IPS-20b (cell line): ENCODE data around the gene CCDC88A.

ENCODE experiments used
- H3K27ac ChIP-seq: one replicate; pipeline ENCODE4 v1.5.1; 2013; ENCODE audit warnings: low read length
- H3K27me3 ChIP-seq: 2 replicates; pipeline ENCODE4 v1.6.1; 2013; ENCODE audit warnings: mild to moderate bottlenecking, low read length, inconsistent platforms; ENCODE audit not compliant: insufficient read depth
- H3K36me3 ChIP-seq: 2 replicates; pipeline ENCODE4 v1.6.1; 2013; ENCODE audit warnings: low read depth, mild to moderate bottlenecking, inconsistent platforms, low read length, moderate library complexity; ENCODE audit not compliant: insufficient read depth
- H3K4me1 ChIP-seq: 2 replicates; pipeline ENCODE4 v1.6.1; 2013; ENCODE audit warnings: mild to moderate bottlenecking, control low read depth, inconsistent platforms, low read length, moderate library complexity; ENCODE audit not compliant: insufficient read depth
- H3K4me3 ChIP-seq: 2 replicates; pipeline ENCODE4 v1.5.1; 2013; ENCODE audit warnings: mild to moderate bottlenecking, low read length, inconsistent platforms
- H3K9ac ChIP-seq: 2 replicates; pipeline ENCODE4 v1.6.1; 2013; ENCODE audit warnings: low read depth, mild to moderate bottlenecking, inconsistent platforms, low read length, moderate library complexity
- H3K9me3 ChIP-seq: 2 replicates; pipeline ENCODE4 v1.6.1; 2013; ENCODE audit warnings: mild to moderate bottlenecking, low read depth, low read length, inconsistent platforms; ENCODE audit not compliant: insufficient read depth

The CCDC88A gene

DNA sequence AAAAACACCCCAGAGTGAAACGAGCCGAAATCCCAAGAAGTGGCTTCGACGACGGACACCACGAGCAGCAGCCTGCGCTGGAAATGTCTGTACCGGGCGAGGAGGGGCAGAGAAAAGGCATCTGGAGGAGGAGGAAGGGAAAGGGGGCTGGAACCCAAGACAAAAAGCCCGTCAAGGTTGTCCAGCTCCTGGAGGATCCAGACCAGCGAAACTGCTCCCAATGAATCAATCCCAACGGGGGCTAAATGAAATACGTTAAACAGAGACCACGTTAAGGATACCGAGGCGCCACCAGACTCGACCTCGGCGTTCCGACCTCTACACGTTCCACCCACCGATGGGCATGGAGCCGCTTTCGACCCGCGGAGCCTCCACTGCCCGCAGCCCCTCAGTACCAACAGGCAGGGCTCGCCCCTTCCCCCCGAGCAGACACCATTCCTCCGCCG is 400 bp downstream of the CCDC88A start:
- H3K27ac ChIP-seq, result peak overlapping the region; percentile 57
- peak overlapping the region; percentile 86 for H3K9ac ChIP-seq
- peak overlapping the region; percentile 83 for H3K4me3 ChIP-seq
- no peaks in the 10 kb centered on the region for H3K27me3 ChIP-seq
- 0 out of 2 replicates have a peak, but pooled peaks cover 3% of the 10 kb centered on the region for H3K4me1 ChIP-seq
- H3K9me3 ChIP-seq, result no peaks in the 10 kb centered on the region
- peaks cover 8% of the 10 kb centered on the region; the same call in 1 of the 2 replicates for H3K36me3 ChIP-seq

DNA sequence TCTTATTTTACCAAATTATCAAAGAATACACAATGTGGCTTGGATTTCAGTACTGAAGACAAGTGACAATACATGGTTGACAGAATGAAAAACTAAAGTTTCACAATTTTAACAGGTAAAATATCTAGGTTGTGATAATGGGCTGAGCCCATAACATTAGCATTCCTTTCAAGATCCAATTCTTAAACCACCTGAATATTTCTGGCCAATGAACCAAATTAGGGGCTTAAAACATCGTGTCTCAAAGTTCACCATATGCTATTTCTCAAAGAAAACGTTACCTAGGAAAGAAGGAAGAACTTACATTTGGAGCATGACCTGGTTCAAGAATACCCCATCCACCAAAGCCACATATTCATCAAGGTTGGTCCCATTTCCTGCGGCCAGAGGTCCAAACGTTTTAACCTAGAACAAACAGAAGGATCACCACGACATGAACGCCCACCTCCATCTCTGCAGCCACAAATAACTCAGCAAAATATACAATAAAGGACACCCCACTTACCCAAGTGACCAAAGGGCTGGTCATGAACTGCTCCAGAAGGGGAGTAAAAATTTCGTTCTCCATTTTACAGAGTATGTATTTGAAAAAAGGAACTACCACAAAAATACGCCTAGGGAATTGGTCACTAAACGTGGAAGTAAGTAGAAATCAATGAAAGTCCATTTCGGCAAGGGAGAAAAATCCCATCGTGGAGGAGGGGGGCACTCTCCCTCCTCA is 984 bp downstream of the CCDC88A start:
- H3K9me3 ChIP-seq, result no peaks in the 10 kb centered on the region
- peak overlapping the region; percentile 57 for H3K27ac ChIP-seq
- H3K4me3 ChIP-seq, result peak overlapping the region; percentile 83
- H3K27me3 ChIP-seq, result no peaks in the 10 kb centered on the region
- H3K36me3 ChIP-seq, result peaks cover 9% of the 10 kb centered on the region; the same call in 1 of the 2 replicates
- H3K9ac ChIP-seq, result peak overlapping the region; percentile 86
- 0 out of 2 replicates have a peak, but pooled peaks cover 3% of the 10 kb centered on the region for H3K4me1 ChIP-seq

DNA sequence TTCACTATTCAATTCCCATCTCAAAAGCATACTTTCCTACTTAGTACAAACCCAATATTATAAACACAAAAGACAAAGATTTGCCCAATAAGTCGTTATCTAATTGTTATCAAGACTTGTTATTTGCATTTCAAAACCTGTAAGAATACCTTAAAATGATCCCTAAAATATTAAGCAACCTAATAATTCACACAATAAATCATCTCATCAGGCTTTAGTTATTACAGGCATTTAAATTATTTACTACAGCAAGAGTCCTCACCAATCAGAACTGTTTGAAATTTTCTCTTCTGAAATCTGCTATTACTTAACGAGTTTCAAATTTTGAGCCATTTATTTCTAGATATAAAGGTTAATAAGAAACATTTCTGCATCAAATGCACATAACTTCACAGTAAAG is 1.6 kb downstream of the CCDC88A start:
- Histone ChIP-seq H3K4me1 (0 out of 2 replicates have a peak, but pooled peaks cover 3% of the 10 kb centered on the region), H3K9ac (peak overlapping the region; percentile 86; the same call in 1 of the 2 replicates), H3K36me3 (peaks cover 15% of the 10 kb centered on the region), H3K4me3 (peak overlapping the region; percentile 83), H3K27me3 (no peaks in the 10 kb centered on the region), H3K27ac (no peak overlapping the region), H3K9me3 (no peaks in the 10 kb centered on the region)

DNA sequence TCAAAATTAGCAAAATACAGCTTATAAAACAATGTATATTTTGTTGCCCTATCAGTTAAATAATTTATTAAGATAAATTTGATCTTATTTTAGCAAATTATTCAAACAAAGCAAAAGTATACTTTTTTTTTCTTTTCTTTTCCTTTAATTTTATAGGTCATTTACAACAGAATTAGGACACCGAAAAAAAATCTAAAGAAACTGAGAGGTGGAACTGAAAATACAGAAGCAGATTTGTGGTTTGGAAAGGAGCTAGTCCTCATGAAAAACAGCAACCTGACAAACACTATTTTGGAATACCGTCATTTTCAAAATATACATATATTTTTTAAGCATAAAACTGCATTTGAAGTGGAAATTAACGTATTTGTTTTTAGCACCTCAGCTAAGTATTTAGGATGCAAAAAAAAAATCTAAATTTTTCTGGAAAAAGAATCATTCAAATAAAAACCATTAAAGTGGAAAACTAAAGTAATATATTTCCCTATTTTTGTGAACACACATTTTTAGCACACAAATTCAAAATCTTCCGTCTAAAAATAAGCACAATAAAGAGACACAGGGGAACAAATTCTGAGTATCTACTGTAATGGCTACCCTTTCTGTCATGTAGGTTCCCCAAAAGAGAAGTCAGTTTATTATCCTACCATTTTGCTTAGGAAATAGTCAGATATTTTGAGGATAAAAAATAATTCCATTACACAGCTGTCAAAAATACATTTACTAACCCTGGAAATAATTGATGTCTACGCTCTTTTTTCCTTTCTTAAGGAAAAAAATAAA is 2.7 kb downstream of the CCDC88A start:
- Histone ChIP-seq H3K36me3 (peaks cover 20% of the 10 kb centered on the region), H3K27me3 (no peaks in the 10 kb centered on the region), H3K27ac (no peak overlapping the region), H3K9me3 (no peaks in the 10 kb centered on the region), H3K4me1 (0 out of 2 replicates have a peak, but pooled peaks cover 3% of the 10 kb centered on the region), H3K4me3 (peak overlapping the region; percentile 83), H3K9ac (peak overlapping the region; percentile 42; the same call in 1 of the 2 replicates)

DNA sequence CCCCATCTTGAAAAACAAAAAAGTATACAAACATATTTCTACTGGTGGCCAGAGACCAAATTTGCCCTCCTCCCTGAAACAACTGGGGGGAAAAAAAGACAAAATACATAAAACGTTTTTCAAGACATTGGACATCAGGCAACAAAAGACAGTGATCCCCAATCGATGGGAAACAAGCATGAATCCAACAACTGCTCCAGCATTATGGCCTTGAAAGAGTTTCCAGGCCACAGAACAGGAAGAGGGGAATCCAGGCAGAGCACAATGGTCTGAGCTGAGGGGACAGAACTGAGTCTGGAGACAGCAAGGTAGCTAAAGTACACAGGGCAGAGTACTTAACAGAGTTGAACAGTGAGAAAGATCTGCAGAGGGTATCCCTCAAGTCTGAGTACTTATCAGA is 4.4 kb downstream of the CCDC88A start:
- H3K36me3 ChIP-seq, result peaks cover 25% of the 10 kb centered on the region

DNA sequence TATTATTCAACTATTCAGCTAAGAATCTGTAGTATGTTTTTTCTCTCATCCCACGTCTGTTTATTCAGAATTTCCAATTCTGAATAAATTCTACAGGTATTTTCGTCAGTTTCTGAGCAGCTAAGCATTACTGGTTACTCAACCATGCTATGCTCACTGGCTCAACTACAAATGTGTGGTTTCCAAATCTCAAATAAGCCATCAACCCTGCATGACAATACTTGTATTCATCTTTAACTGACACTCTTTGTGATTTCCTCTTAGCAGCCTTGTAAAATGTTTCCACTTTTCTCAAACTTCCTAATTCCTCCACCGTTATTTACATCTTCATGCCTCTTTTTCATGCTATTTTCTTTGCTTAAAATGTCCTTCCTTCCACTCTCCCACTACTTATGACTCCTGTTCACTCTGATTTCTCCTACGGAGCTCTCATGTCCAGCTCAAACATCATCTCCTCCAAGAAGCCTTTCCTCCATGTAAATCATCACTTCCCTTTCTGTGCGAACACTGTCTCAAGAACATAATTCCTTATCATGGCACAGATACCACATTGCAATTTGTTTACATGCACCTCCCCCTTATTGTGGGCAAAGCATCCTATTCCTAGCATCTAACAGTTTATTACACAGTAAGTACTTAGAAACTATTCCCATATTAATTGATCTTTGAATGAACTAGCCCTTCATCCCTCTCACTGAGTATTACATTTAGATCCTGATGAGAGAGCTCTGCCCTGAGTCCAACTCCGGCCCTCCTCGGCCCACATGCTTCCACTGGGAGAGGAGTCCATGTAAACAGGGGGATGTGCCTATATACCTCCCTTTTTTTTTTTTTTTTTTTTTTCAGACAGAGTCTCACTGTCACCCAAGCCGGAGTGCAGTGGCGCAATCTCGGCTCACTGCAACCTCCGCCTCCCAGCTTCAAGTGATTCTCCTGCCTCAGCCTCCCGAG is 10.5 kb downstream of the CCDC88A start:
- H3K4me1 ChIP-seq, result peaks cover 14% of the 10 kb centered on the region
- H3K36me3 ChIP-seq, result peaks cover 31% of the 10 kb centered on the region
- H3K4me3 ChIP-seq, result peak overlapping the region; percentile 44
- no peaks in the 10 kb centered on the region for H3K27me3 ChIP-seq
- no peaks in the 10 kb centered on the region for H3K9me3 ChIP-seq
- H3K9ac ChIP-seq, result peak overlapping the region; percentile 26; the same call in 1 of the 2 replicates
- no peak overlapping the region for H3K27ac ChIP-seq

More for the DNA sequence above, 4.4 kb downstream of the CCDC88A start:
- Histone ChIP-seq H3K27me3 (no peaks in the 10 kb centered on the region), H3K9ac (no peak overlapping the region), H3K9me3 (no peaks in the 10 kb centered on the region), H3K4me3 (no peak overlapping the region), H3K4me1 (0 out of 2 replicates have a peak, but pooled peaks cover 3% of the 10 kb centered on the region), H3K27ac (no peak overlapping the region)

DNA sequence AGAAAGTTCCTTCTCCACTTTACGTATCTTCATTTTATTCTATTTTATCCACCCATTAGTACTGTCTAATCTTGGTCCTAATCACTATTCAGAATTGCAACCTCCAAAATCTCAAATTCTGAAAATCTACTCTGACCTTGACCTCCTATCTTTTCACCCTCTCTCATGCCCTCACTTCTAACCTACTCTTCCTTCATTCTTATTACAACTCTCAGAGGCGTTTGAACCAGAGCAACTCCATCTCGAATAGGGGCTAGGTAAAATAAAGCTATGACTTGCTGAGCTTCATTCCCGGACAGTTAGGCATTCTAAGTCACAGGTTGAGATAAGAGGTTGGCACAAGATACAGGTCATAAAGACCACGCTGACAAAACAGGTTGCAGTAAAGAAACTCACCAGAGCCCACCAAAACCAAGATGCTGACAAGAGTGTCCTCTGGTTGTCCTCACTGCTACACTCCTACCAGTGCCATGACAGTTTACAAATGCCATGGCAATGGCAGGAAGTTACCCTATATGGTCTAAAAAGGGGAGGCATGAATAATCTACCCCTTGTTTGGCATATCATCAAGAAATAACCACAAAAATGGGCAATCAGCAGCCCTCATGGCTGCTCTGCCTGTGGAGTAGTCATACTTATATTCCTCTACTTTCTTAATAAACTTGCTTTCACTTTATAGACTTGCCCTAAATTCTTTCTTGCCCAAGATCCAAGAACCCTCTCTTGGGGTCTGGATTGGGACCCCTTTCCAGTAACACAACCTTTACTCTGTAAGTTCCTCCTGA is 11.4 kb downstream of the CCDC88A start:
- Histone ChIP-seq H3K9me3 (no peaks in the 10 kb centered on the region), H3K9ac (peak overlapping the region; percentile 26; the same call in 1 of the 2 replicates), H3K27ac (no peak overlapping the region), H3K27me3 (no peaks in the 10 kb centered on the region), H3K4me1 (peaks cover 14% of the 10 kb centered on the region), H3K36me3 (peaks cover 33% of the 10 kb centered on the region), H3K4me3 (peak overlapping the region; percentile 44; the same call in 1 of the 2 replicates)

DNA sequence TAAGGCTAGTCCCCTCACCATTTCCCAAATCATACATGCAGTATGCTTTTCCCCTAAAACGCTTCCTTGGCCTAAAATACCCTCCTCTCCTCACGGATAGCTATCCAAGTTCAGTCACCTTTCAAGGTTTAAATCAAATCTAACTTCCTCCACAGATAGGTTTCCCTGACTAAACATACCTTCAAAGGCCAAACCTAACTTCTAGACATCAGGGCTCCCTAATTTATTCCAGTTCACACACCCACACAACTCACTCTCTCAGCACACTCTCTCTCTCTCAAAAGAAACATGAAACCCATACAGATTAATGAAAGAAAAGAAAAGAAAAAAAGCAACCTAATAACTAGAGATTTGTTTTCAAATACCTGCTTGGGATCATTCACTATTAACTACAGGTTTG is 14.5 kb downstream of the CCDC88A start:
- no peak overlapping the region for H3K9ac ChIP-seq
- H3K36me3 ChIP-seq, result peaks cover 28% of the 10 kb centered on the region
- no peak overlapping the region for H3K4me3 ChIP-seq
- no peaks in the 10 kb centered on the region for H3K9me3 ChIP-seq
- no peak overlapping the region for H3K27ac ChIP-seq
- H3K4me1 ChIP-seq, result peaks cover 14% of the 10 kb centered on the region
- H3K27me3 ChIP-seq, result no peaks in the 10 kb centered on the region

DNA sequence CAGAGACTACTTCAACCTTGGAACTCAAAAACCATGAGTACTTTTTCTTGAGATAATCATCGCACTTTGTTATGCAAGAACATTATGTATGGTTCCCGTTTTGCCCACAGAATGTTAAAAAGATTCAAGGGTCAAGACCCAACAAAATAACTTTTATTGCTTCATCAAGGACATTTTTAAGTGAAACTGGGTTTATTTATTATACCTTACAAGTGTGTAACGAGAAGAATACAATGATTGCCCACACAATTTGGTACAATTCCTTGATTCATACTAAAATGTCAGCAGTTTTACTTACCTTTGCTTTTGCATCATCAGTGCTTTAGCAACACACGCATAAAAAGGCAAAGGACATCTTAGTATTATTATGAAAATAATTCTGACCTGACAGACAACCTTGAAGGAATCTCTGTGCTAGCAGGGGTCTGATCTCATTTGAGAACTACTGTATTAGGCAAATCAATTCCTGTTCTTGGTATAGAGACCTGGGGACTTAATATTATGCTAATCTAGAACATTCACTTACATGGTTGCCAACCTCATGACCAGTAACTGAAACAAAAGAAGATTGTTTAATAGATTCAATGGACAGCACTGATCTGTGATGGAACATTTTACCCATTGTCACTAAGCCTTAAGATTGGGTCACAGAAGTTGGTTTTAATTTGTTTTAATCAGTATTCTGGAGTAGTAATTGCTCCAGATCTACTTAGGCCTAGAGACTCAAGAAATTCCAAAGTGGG is 16.2 kb downstream of the CCDC88A start:
- H3K9ac ChIP-seq, result no peak overlapping the region
- H3K9me3 ChIP-seq, result no peaks in the 10 kb centered on the region
- H3K27ac ChIP-seq, result no peak overlapping the region
- H3K36me3 ChIP-seq, result peaks cover 26% of the 10 kb centered on the region
- no peaks in the 10 kb centered on the region for H3K27me3 ChIP-seq
- no peak overlapping the region for H3K4me3 ChIP-seq
- H3K4me1 ChIP-seq, result peaks cover 3% of the 10 kb centered on the region; the same call in 1 of the 2 replicates

DNA sequence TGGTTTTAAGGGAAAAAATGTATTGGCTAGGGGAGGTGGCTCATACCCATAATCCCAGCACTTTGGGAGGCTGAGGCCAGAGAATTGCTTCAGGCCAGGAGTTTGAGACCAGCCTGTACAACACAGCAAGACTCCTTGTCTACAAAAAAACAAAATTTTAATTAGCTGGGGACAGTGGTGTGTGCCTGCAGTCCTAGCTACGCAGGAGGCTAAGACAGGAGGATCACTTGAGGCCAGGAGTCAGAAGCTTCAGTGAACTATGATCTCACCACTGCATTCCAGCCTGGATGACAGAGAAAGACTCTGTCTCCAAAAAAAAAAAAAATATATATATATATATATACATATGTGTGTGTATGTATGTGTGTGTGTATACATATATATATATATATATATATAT is 18.5 kb downstream of the CCDC88A start:
- no peak overlapping the region for H3K9ac ChIP-seq
- no peaks in the 10 kb centered on the region for H3K9me3 ChIP-seq
- H3K36me3 ChIP-seq, result peaks cover 26% of the 10 kb centered on the region
- H3K4me1 ChIP-seq, result no peaks in the 10 kb centered on the region
- H3K27me3 ChIP-seq, result no peaks in the 10 kb centered on the region
- H3K27ac ChIP-seq, result no peak overlapping the region
- no peak overlapping the region for H3K4me3 ChIP-seq
